Esophagus muscularis mucosa (tissue), 4 donors: ENCODE data around the gene IGFALS.

Source experiments
- CTCF ChIP-seq, 3 experiments: fragments of 200-600 bp in 2 of 3; fragments of 450-650 bp in 1 of 3; sonication (generic) in 2 of 3; IDR thresholded peaks; one replicate each; pipeline ENCODE4 v1.5.1; 2017 to 2019; ENCODE audit warnings: antibody characterized with exemption in 3 of 3, mild to moderate bottlenecking in 2 of 3, moderate library complexity in 1 of 3
- EP300 ChIP-seq: sonication (generic); formaldehyde crosslinking; IDR thresholded peaks from one replicate; pipeline ENCODE4 v1.6.1; 2017; ENCODE audit warnings: antibody characterized with exemption
- POLR2A ChIP-seq: fragments of 450-650 bp; IDR thresholded peaks from one replicate; pipeline ENCODE4 v1.6.1; 2017; ENCODE audit warnings: antibody characterized with exemption, moderate library complexity, mild to moderate bottlenecking, low read depth
- POLR2AphosphoS5 ChIP-seq, 2 donors: sonication (generic); formaldehyde crosslinking; IDR thresholded peaks; one replicate each; pipeline ENCODE4 v1.6.1; 2017; ENCODE audit warnings: antibody characterized with exemption in 2 of 2

- TF ChIP-seq CTCF (IDR thresholded peaks at IDR 0.05) (peak; percentile 40 to 68 (median 50)), POLR2A (no peak), EP300 (no peak), POLR2AphosphoS5 (IDR thresholded peaks at IDR 0.05) (peak in 1 of 2 donors; percentile 52)
Measured at GRCh38 chr16:1812732-1813163, 19.2 kb upstream of the IGFALS start.
